Inflammatory macrophage treated with lipopolysaccharide for 4 hours (primary cell): ENCODE results near the gene SEMA3F.

Experiments used
- DNase-seq: peaks from one replicate; pipeline ENCODE4 v3.0.0-alpha.2; 2020

Gene SEMA3F

DNA sequence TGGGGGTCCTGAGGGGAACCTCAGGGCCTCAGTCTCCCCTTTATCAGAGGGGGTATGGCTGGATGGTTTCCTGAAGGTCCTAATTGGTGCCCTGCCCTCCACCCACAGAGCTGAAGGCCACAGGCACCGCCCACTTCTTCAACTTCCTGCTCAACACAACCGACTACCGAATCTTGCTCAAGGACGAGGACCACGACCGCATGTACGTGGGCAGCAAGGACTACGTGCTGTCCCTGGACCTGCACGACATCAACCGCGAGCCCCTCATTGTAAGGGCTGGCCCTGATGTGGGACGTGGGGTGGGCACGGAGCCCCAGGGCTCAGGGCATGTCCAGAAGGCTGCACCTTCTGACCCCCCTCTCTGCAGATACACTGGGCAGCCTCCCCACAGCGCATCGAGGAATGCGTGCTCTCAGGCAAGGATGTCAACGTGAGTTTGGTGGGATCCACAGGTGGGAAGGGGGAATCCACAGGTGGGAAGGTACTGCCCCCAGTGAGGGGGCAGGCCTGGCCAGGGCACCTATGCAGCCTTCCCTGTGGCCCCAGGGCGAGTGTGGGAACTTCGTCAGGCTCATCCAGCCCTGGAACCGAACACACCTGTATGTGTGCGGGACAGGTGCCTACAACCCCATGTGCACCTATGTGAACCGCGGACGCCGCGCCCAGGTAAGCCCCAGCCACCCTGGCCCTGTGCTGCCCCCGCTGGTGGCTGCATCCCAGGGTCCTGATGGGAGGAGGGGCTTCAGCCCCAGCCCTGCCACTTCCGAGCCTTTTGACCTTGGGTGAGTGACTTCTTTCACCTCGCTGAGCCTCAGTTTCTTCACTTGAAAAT lies 18.8 kb downstream of the SEMA3F start:
- peak; percentile 69 for DNase-seq

DNA sequence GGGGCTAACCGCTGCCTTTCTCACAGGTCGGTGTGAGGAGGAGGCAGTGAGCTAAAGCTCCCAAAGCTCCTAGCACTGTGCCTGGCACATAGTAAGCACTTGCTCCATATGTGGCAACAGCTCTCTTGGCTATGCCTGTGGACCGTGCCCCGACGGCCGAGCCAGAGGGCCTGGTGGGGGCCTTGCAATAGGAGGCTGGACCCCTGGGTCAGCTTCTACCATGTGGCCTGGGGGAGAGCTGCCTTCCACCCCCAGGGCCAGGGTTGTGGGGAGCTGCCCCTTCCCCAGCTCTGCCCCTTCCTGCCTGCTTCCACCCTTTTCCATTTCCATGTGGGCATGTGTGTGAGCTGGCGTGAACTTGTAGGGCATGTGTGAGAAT lies 19.4 kb downstream of the SEMA3F start:
- no peak for DNase-seq

DNA sequence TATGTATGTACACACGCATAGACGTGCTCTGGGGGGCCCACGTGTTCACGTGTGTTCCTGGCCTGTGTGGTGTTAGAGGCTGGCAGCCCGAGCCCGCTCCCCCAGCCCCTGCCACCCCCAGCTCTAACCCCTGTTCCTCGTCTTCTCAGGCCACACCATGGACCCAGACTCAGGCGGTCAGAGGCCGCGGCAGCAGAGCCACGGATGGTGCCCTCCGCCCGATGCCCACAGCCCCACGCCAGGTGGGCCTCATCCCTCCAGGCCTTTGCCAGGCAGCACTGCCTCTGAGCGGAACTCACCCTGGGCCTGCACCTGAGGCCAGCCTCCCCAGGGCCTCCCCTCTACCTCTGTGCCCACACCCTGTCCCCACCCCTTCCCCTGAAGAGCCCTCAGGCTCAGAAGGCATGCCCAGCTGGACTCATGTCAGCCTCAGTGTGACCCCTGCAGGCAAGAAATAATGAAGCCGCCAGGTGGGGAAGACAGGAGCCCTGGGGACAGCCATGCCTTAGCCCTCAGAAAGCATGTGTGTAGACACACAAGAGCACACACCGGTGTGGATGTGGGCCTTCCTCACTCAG lies 19.9 kb downstream of the SEMA3F start:
- DNase-seq: no peak

DNA sequence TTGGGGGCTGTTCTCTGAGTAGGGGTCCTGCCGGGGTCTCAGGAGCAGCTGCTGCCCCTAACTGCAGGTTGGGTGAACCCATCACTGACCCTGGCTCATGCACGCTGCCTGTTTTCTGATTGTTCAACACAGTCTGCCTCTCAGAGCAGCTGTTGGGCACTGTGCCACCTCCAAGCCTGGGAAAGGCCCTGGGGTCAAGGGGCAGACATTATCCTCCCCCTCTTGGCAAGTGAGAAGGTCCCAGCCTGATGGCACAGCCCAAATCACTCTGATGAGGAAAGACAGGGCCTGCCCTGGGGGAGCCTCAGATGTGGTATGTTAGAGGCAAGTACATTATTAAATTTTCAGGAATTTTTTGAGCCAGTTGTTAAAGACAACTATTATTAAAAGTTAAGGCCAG lies 22.2 kb downstream of the SEMA3F start:
- no peak for DNase-seq

DNA sequence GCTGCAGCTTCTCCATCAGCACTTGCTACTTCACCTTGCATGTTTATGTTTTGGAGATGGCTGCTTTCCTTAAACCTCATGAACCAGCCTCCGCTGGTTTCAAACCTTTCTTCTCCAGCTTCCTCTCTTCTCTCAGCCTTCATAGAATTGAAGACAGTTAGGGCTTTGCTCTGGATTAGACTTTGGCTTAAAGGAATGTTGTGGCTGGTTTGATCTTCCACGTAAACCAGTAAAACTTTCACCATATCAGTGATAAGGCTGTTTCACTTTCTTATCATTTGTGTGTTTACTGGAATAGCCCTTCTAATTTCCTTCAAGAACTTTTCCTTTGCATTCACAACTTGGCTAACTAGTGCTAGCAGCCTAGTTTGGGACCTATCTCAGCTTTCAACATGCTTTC lies 24.6 kb downstream of the SEMA3F start:
- DNase-seq: no peak

DNA sequence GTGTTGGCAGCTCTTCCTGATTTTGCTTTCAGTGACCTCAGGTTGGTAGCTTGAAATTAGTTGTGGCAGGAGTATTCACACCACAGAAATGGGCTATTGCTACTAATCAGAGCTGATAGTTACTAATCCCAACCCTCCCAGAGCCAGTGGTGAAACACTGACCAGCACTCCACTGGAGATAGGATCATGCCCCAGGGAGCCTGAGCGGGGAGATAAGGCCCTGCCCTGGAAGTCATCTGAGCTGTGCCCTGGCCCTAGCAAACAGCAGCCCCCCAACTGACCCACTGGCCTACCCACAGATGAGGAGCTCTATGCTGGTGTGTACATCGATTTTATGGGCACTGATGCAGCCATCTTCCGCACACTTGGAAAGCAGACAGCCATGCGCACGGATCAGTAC lies 26.9 kb downstream of the SEMA3F start:
- no peak for DNase-seq

DNA sequence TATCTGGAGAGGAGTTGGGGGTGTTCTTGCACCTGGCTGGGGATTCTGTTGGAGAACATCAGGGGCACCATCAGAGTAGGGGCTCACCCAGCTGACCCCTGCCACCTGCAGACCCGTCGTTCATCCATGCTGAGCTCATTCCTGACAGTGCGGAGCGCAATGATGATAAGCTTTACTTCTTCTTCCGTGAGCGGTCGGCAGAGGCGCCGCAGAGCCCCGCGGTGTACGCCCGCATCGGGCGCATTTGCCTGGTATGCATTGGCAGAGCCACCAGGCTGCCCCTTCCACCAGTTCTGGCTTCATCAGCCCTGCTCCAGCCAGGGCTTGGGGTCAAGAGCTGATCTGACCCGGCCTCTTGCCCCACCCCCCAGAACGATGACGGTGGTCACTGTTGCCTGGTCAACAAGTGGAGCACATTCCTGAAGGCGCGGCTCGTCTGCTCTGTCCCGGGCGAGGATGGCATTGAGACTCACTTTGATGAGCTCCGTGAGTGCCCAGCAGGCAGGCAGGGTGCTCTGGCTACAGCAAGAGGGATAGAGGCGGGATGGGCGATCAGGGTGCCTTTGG lies 27.5 kb downstream of the SEMA3F start:
- no peak for DNase-seq

DNA sequence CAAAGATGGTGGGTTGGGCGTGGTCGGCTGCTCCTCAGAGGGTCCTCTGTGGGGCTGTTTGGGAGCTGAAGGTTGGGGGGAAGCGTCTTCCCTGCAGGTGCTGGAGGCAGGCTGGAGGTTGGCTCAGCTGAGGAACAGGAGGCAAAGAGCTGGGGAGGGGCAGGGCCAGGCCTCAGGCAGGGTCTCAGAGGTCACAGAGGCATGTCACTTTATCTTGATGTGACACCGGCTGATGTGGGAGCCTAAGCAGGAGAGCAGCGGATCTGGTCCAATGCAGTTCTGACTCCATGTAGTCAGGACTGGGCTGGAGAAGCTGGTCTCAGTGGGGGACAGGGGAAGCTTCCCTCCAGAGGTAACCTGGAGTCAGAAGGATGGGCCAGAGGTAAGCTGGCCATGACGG lies 28.6 kb downstream of the SEMA3F start:
- DNase-seq: no peak

DNA sequence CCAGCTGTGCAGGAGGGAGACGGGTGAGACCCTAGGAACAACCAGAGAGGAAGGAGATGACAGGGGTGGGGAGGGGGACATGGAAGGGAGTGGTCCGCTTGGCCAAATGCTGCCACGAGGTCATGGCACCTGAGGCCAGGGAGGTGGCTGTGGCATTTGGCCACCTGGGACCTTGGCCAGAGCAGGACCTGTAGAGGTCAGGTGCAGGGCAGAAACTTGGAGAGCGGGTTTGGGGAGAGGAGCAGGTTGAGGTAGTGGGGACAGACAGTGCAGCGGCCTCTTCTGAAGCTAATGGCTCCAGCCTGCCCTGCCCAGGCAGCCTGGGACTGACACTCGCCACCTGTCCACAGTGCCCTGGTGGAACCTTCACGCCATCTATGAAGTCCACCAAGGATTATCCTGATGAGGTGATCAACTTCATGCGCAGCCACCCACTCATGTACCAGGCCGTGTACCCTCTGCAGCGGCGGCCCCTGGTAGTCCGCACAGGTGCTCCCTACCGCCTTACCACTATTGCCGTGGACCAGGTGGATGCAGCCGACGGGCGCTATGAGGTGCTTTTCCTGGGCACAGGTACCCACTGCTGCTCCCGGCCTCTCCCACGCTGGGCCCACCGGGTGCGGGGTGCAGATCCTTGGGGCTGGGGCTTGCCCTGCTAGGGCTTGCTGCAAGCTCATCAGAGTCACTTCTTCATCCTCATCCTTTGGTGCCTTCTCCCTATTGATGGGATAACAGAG lies 29.3 kb downstream of the SEMA3F start:
- no peak for DNase-seq

DNA sequence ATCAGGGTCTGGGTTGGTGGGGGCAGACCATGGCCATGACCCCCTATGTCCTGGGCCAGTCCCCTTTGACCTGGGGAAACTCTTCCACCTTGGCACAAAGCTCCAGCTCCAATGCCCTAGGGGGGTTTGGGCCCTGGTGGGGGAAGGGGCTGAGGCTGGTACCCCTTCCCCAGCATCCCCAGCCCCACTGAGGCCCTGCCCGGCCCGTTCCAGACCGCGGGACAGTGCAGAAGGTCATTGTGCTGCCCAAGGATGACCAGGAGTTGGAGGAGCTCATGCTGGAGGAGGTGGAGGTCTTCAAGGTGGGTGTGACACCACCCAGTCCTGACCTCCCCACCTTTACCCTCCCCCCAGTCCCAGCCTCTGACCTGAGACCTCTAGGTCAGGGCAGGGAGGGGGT lies 30.1 kb downstream of the SEMA3F start:
- no peak for DNase-seq

DNA sequence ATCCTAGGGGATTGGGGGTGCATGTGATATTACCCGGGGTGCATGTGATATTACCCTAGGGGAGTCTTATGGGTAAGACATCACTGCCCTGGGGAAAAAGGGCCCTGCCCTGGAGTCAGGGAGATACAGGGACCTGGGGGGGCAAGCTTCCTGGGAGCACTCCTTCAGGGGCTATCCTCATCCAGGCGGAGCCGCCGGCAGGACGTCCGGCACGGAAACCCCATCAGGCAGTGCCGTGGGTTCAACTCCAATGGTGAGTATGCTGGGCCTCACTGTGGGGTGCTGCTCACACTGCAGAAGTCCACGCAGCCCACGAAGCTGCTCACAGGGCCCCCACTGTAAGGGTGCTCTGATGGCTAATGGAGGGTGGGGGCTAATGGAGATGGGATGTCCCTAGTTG lies 31.0 kb downstream of the SEMA3F start:
- no peak for DNase-seq

DNA sequence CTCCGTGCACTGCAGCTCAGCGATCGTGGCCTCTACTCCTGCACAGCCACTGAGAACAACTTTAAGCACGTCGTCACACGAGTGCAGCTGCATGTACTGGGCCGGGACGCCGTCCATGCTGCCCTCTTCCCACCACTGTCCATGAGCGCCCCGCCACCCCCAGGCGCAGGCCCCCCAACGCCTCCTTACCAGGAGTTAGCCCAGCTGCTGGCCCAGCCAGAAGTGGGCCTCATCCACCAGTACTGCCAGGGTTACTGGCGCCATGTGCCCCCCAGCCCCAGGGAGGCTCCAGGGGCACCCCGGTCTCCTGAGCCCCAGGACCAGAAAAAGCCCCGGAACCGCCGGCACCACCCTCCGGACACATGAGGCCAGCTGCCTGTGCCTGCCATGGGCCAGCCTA lies 32.6 kb downstream of the SEMA3F start:
- DNase-seq: no peak

DNA sequence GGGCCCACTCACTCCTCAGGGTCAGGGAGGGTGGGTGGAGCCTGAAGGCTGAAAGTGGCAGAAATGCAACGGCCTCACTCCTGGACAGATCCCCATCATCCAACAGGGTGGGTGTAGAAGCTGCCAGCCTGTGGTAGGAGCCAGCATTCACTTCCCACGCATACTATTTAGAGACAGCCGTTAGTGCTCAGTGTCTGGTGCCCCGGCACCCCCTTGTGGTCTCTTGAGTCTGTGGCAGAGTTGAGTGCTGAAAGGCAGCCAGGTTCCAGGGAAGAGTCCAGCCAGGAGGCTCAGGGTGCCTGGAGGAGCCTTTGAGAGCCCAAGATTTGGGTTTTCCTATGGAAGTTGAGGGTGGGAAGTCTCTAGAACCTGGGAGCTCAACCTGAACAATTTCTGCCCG lies 34.1 kb downstream of the SEMA3F start:
- DNase-seq: peak; percentile 72

DNA sequence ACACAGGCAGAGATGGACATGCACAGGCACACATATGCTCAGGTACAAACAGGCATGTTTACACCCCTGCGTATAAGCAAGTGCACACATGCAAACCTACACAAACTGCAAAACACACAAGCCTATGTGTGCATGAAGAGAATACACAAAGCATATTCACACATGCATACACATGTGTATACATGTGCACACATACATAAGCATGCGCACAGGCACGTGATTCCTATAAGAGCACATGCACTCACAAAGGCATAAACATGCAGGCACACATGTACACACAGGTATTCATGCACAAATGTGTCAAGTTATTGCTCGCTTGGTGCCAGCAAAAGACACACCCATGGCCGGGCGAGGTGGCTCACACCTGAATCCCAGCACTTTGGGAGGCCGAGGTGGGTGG lies 34.9 kb downstream of the SEMA3F start:
- DNase-seq: no peak

DNA sequence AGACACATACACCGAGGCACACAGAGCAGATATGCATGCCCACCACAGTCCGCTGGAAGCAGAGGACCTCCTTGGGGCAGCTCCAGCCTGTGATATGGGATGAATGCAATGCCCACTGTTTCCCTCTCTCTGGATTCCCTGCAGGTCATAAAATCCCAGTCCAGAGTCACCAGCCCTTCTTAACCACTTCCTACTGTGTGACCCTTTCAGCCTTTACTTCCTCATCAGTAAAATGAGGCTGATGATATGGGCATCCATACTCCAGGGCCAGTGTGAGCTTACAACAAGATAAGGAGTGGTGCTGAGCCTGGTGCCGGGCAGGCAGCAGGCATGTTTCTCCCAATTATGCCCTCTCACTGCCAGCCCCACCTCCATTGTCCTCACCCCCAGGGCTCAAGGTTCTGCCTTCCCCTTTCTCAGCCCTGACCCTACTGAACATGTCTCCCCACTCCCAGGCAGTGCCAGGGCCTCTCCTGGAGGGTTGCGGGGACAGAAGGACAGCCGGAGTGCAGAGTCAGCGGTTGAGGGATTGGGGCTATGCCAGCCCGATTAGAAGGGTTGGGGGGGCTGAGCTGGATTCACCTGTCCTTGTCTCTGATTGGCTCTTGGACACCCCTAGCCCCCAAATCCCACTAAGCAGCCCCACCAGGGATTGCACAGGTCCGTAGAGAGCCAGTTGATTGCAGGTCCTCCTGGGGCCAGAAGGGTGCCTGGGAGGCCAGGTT lies 36.0 kb downstream of the SEMA3F start, which contains the start of gene GNAT1:
Gene GNAT1 (plus strand): TSS at position 675 of the 725 bp plus-strand sequence. CDS start 116 bp downstream, outside the sequence.
- peak; percentile 46 for DNase-seq

DNA sequence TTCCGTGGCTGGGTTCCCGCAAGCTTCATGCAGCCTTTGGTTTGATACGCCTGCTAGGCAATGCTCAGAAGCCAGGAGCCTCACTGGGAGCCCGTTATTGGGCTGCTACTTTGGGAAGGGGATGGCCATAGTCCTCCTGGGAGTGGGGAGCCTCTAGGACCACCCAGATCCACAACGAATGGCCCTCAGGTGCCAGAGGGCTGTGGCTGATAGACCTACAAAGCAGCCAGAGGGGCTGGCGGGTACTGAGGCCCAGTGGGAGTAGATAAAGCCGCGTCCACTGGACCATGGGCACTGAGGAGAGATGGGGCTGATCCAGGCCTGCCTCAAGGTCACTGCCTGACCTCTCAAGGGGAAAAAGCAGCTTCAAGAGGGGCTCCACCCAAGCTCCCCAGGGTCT lies 37.0 kb downstream of the SEMA3F start:
- no peak for DNase-seq

DNA sequence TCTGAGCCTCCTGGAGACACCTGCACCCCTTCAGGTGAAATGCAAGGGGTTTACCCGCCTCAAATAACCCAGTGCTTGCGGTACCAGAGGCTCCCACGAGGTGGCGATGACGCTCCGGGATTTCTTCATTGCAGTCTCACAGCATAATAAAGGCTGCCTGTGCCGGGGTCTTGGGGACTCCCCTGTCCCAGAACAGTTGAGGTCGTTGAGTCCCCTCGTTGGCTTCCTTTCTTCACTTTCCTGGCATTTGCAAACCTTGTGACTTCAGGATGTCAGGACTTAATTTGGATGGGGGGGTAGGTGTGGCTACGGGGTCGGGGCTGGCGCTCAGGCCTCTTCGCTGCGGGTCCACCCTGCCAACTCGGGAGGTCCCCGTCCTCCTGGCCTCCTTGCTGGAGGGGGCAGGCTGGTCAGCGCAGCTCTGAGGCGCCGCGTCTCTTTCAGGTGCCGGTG lies 37.6 kb downstream of the SEMA3F start:
- peak; percentile 42 for DNase-seq

DNA sequence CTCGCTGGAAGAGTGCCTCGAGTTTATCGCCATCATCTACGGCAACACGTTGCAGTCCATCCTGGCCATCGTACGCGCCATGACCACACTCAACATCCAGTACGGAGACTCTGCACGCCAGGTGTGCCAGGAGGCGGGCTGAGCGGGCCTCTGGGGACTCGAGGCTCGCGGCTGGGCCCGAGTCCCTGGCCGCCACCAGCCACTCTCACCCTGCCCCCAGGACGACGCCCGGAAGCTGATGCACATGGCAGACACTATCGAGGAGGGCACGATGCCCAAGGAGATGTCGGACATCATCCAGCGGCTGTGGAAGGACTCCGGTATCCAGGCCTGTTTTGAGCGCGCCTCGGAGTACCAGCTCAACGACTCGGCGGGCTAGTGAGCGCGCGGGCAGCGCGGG lies 38.2 kb downstream of the SEMA3F start:
- no peak for DNase-seq

DNA sequence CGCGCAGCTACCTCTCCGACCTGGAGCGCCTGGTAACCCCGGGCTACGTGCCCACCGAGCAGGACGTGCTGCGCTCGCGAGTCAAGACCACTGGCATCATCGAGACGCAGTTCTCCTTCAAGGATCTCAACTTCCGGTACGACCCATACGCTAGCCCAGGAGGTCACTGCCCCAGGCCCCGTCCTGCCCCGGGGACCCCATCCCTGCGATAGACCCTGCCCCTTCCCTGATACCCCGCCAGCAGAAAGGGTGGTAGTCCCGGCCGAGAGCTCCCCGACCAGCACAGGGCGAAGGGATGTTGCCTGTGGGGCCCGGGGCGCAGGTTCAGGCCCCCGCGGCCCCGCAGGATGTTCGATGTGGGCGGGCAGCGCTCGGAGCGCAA lies 38.6 kb downstream of the SEMA3F start:
- DNase-seq: no peak

DNA sequence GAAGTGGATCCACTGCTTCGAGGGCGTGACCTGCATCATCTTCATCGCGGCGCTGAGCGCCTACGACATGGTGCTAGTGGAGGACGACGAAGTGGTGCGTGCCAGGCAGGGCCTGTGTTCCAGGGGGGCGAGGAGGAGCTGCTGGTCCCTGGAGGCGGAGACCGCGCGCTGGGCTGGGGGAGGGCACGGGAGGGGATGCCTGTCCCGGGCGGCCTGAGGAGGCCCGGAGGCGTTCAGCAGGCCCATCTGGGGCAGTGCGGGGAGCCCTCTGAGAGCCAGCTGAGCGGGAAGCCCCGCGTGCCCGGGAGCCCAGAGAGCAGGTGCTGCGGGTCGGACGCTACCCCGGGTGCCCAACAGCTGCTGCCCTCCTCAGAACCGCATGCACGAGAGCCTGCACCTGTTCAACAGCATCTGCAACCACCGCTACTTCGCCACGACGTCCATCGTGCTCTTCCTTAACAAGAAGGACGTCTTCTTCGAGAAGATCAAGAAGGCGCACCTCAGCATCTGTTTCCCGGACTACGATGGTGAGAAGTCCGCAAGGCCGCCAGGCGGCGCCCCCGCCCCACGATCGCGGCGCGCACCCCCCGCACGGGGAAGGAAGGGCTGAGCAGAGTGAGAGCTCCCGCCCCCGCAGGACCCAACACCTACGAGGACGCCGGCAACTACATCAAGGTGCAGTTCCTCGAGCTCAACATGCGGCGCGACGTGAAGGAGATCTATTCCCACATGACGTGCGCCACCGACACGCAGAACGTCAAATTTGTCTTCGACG lies 39.2 kb downstream of the SEMA3F start:
- peak; percentile 28 for DNase-seq

DNA sequence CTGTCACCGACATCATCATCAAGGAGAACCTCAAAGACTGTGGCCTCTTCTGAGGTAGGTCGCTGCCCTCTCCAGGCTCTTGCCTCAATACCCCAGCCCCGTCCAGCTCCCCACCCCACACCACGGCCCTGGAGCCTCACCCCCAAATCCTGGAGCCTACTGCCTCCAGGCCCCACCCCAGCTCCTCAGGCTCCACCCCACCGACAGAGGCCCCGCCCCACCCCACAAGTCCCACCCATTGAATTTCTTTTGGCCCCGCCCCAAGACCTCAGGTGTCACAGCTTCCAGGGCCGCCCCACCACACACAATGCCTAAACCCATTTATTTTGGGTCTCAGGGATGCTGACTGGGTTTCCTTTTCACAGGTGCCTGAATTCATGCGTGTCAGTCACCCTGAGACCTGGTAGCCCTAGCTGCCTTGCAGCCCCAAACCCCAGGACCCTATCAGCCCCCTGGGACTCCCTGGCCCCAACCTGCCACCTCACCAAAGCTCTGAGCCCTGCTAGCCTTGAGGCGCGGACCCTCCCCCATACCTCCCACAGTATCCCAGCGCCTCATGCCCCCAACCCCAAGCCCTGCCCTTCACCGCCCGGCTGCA lies 39.9 kb downstream of the SEMA3F start:
- no peak for DNase-seq
